ENCODE measurements around the gene SHC3. TPM values are rescaled to one million over a fixed set of nuclear protein-coding genes. Genes with fewer than 3 reads are reported as not detected.

The SHC3 gene
- total RNA-seq, 2 experiments from 2014 or later, result not detected

- peaks cover 7% of the 10 kb centered on the region for H3K27me3 Mint-ChIP-seq
- CTCF ChIA-PET, result no interaction called here
- DNase-seq, result no peak
- no peaks in the 10 kb centered on the region for H3K9me3 Mint-ChIP-seq (ENCODE audit: low read depth)
- no peak overlapping the region for H3K4me3 Mint-ChIP-seq
- no peak for ATAC-seq
- H3K27ac Mint-ChIP-seq, result no peak overlapping the region
- H3K36me3 Mint-ChIP-seq, result no peaks in the 10 kb centered on the region
- H3K4me1 Mint-ChIP-seq, result no peaks in the 10 kb centered on the region
Measured at GRCh38 chr9:89044104-89044503, 134.5 kb downstream of the SHC3 start.

GRCh38 chr9:89042984-89043383, 135.6 kb downstream of the SHC3 start:
- H3K4me3 Mint-ChIP-seq, result no peak overlapping the region
- H3K9me3 Mint-ChIP-seq (ENCODE audit: low read depth), result no peaks in the 10 kb centered on the region
- ATAC-seq, result no peak
- H3K36me3 Mint-ChIP-seq, result no peaks in the 10 kb centered on the region
- CTCF ChIA-PET, result no interaction called here
- H3K27ac Mint-ChIP-seq, result no peak overlapping the region
- H3K27me3 Mint-ChIP-seq, result peaks cover 5% of the 10 kb centered on the region
- no peaks in the 10 kb centered on the region for H3K4me1 Mint-ChIP-seq
- no peak for DNase-seq

- CTCF ChIA-PET, result no interaction called here
- Mint-ChIP-seq H3K36me3 (no peaks in the 10 kb centered on the region), H3K4me3 (no peak overlapping the region), H3K27ac (no peak overlapping the region), H3K9me3 (ENCODE audit: low read depth) (no peaks in the 10 kb centered on the region), H3K4me1 (no peaks in the 10 kb centered on the region), H3K27me3 (peaks cover 8% of the 10 kb centered on the region)
- no peak for DNase-seq
- ATAC-seq, result no peak
Measured at GRCh38 chr9:89039664-89040063, 139.0 kb downstream of the SHC3 start.

- DNase-seq (no peak), ATAC-seq (no peak)
- Mint-ChIP-seq H3K4me3 (no peak overlapping the region), H3K9me3 (ENCODE audit: low read depth) (no peaks in the 10 kb centered on the region), H3K27ac (no peak overlapping the region), H3K27me3 (peaks cover 8% of the 10 kb centered on the region), H3K4me1 (no peaks in the 10 kb centered on the region), H3K36me3 (no peaks in the 10 kb centered on the region)
- CTCF ChIA-PET, result no interaction called here
Measured at GRCh38 chr9:89039104-89039465, 139.5 kb downstream of the SHC3 start.

- H3K27ac Mint-ChIP-seq, result no peak overlapping the region
- no peaks in the 10 kb centered on the region for H3K36me3 Mint-ChIP-seq
- H3K4me1 Mint-ChIP-seq, result no peaks in the 10 kb centered on the region
- no peaks in the 10 kb centered on the region for H3K9me3 Mint-ChIP-seq (ENCODE audit: low read depth)
- ATAC-seq, result no peak
- CTCF ChIA-PET, result no interaction called here
- no peak for DNase-seq
- H3K27me3 Mint-ChIP-seq, result peaks cover 11% of the 10 kb centered on the region
- no peak overlapping the region for H3K4me3 Mint-ChIP-seq
Measured at GRCh38 chr9:89038382-89039103, 140.1 kb downstream of the SHC3 start.

GRCh38 chr9:89037891-89038290, 140.7 kb downstream of the SHC3 start:
- no peak overlapping the region for H3K4me3 Mint-ChIP-seq
- peaks cover 13% of the 10 kb centered on the region for H3K27me3 Mint-ChIP-seq
- CTCF ChIA-PET, result no interaction called here
- ATAC-seq (no peak), DNase-seq (no peak)
- H3K9me3 Mint-ChIP-seq (ENCODE audit: low read depth), result no peaks in the 10 kb centered on the region
- no peaks in the 10 kb centered on the region for H3K4me1 Mint-ChIP-seq
- no peak overlapping the region for H3K27ac Mint-ChIP-seq
- no peaks in the 10 kb centered on the region for H3K36me3 Mint-ChIP-seq

GRCh38 chr9:89037346-89037745, 141.3 kb downstream of the SHC3 start:
- CTCF ChIA-PET, result no interaction called here
- no peaks in the 10 kb centered on the region for H3K4me1 Mint-ChIP-seq
- ATAC-seq (no peak), DNase-seq (no peak)
- no peak overlapping the region for H3K27ac Mint-ChIP-seq
- no peaks in the 10 kb centered on the region for H3K9me3 Mint-ChIP-seq (ENCODE audit: low read depth)
- peaks cover 13% of the 10 kb centered on the region for H3K27me3 Mint-ChIP-seq
- no peaks in the 10 kb centered on the region for H3K36me3 Mint-ChIP-seq
- no peak overlapping the region for H3K4me3 Mint-ChIP-seq

- H3K36me3 Mint-ChIP-seq, result no peaks in the 10 kb centered on the region
- no peaks in the 10 kb centered on the region for H3K9me3 Mint-ChIP-seq (ENCODE audit: low read depth)
- CTCF ChIA-PET, result no interaction called here
- ATAC-seq (no peak), DNase-seq (no peak)
- H3K4me1 Mint-ChIP-seq, result no peaks in the 10 kb centered on the region
- H3K27ac Mint-ChIP-seq, result no peak overlapping the region
- H3K27me3 Mint-ChIP-seq, result peaks cover 13% of the 10 kb centered on the region
- no peak overlapping the region for H3K4me3 Mint-ChIP-seq
Measured at GRCh38 chr9:89036891-89037290, 141.7 kb downstream of the SHC3 start.

GRCh38 chr9:89036383-89036782, 142.2 kb downstream of the SHC3 start:
- CTCF ChIA-PET, result no interaction called here
- no peak overlapping the region for H3K27ac Mint-ChIP-seq
- no peak overlapping the region for H3K4me3 Mint-ChIP-seq
- ATAC-seq (no peak), DNase-seq (no peak)
- H3K36me3 Mint-ChIP-seq, result no peaks in the 10 kb centered on the region
- H3K9me3 Mint-ChIP-seq (ENCODE audit: low read depth), result no peaks in the 10 kb centered on the region
- peaks cover 15% of the 10 kb centered on the region for H3K27me3 Mint-ChIP-seq
- H3K4me1 Mint-ChIP-seq, result no peaks in the 10 kb centered on the region

GRCh38 chr9:89032661-89033060, 146.0 kb downstream of the SHC3 start:
- ATAC-seq, result no peak
- no peaks in the 10 kb centered on the region for H3K4me1 Mint-ChIP-seq

GRCh38 chr9:89032173-89032572, 146.4 kb downstream of the SHC3 start:
- ATAC-seq, result no peak
- H3K27me3 Mint-ChIP-seq, result peaks cover 22% of the 10 kb centered on the region
- H3K4me3 Mint-ChIP-seq, result no peak overlapping the region
- no peak overlapping the region for H3K27ac Mint-ChIP-seq
- H3K36me3 Mint-ChIP-seq, result no peaks in the 10 kb centered on the region
- DNase-seq, result no peak
- peaks cover 5% of the 10 kb centered on the region for H3K9me3 Mint-ChIP-seq (ENCODE audit: low read depth)
- no peaks in the 10 kb centered on the region for H3K4me1 Mint-ChIP-seq
- CTCF ChIA-PET, result interaction anchor here (1.2 kb wide), 1 partner anchor 31 kb away, joined by 3 read pairs; no protein-coding TSS in a partner anchor

More at GRCh38 chr9:89032661-89033060, 146.0 kb downstream of the SHC3 start:
- peaks cover 21% of the 10 kb centered on the region for H3K27me3 Mint-ChIP-seq
- H3K9me3 Mint-ChIP-seq (ENCODE audit: low read depth), result peaks cover 5% of the 10 kb centered on the region
- no peak overlapping the region for H3K4me3 Mint-ChIP-seq
- no peak overlapping the region for H3K27ac Mint-ChIP-seq
- H3K36me3 Mint-ChIP-seq, result no peaks in the 10 kb centered on the region
- DNase-seq, result no peak
- CTCF ChIA-PET, result interaction anchor here (0.9 kb wide), 1 partner anchor 595 kb away, joined by 3 read pairs; no protein-coding TSS in a partner anchor

GRCh38 chr9:89029788-89030187, 148.8 kb downstream of the SHC3 start:
- no peak for DNase-seq
- no peak for ATAC-seq
- CTCF ChIA-PET, result no interaction called here
- Mint-ChIP-seq H3K4me1 (no peaks in the 10 kb centered on the region), H3K27ac (no peak overlapping the region), H3K27me3 (peaks cover 17% of the 10 kb centered on the region), H3K9me3 (ENCODE audit: low read depth) (peaks cover 5% of the 10 kb centered on the region), H3K4me3 (no peak overlapping the region), H3K36me3 (no peaks in the 10 kb centered on the region)

- no peak for DNase-seq
- Mint-ChIP-seq H3K27me3 (peaks cover 13% of the 10 kb centered on the region), H3K27ac (no peak overlapping the region), H3K9me3 (ENCODE audit: low read depth) (peaks cover 5% of the 10 kb centered on the region), H3K36me3 (no peaks in the 10 kb centered on the region), H3K4me1 (no peaks in the 10 kb centered on the region), H3K4me3 (no peak overlapping the region)
- ATAC-seq, result no peak
- CTCF ChIA-PET, result interaction anchor here (0.6 kb wide), 1 partner anchor 902 kb away, joined by 4 read pairs; no protein-coding TSS in a partner anchor
Measured at GRCh38 chr9:89026876-89027275, 151.7 kb downstream of the SHC3 start.

GRCh38 chr9:89025553-89025952, 153.1 kb downstream of the SHC3 start:
- Mint-ChIP-seq H3K27me3 (peaks cover 9% of the 10 kb centered on the region), H3K4me3 (no peak overlapping the region), H3K9me3 (ENCODE audit: low read depth) (peaks cover 4% of the 10 kb centered on the region), H3K27ac (no peak overlapping the region), H3K4me1 (no peaks in the 10 kb centered on the region), H3K36me3 (no peaks in the 10 kb centered on the region)
- ATAC-seq (no peak), DNase-seq (no peak)
- CTCF ChIA-PET, result no interaction called here

Measured in activated CD8-positive, alpha-beta memory T cell treated with anti-CD3 and anti-CD28 coated beads, Interleukin-2, amount 10 ng/mL, durations not matched to agents 7 days and 5 days (primary cell).